HG03565 (cell line): ENCODE measurements around the gene PTP4A2.

Experiments
- ATAC-seq: cut with Tn5 transposase; IDR thresholded peaks from one replicate; pipeline ENCODE4 v1.9.1; 2021; ENCODE audit warnings: mild to moderate bottlenecking, moderate library complexity; ENCODE audit not compliant: unreplicated experiment

Gene PTP4A2

GRCh38 chr1:31938184-31938975 is at the start of gene PTP4A2:
Gene PTP4A2, minus strand, starts transcription at chr1:31938368. Its CDS starts 19,303 bp downstream, at chr1:31919065.
- peak; percentile 49 for ATAC-seq

DNA sequence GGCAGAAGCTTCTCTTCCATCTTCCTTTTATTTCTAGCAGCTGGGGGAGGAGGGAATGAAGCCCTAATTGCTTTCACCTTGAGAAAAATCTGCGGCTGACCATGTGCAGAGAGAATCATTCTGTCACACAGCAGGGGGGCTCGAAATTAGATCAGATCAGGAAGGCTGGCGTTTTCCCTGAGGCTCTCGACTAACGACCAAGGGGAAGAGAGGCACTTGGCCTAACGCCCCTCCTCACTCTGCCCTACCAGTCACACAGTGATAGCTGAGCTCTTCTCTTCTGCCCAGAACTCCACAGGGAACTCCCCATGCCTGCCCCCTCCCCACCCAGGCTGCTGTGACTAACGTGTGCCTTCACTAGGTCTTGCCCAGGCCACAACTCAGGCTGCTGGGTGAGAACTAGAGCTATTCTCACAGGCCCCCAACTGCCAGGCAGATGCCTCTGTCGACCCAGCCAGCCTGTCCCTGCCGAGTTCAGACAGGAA is 49.0 kb upstream of the PTP4A2 start:
- ATAC-seq: no peak

DNA sequence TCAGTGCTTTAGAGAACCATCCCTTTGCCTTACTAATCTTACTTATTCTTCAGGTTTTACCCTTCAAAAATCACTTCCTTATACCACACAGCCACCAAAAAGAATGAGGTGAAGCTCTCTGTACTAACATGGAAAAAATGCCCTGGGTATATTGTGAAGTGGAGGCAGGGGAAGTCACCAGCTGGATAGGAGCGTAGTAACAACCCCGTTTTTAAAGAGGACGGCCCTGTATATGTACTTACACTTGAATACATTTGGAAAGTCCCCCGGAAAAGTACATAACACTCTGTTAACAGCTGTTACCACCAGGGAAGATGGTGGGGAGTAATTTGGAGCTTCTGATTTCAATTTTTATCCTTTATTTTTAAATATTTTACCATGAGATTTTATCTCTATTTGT is 47.3 kb upstream of the PTP4A2 start:
- ATAC-seq: no peak

GRCh38 chr1:31984419-31985347 is 46.5 kb upstream of the PTP4A2 start:
- ATAC-seq: no peak

- no peak for ATAC-seq
Observed at GRCh38 chr1:31981972-31982371, 43.8 kb upstream of the PTP4A2 start.

DNA sequence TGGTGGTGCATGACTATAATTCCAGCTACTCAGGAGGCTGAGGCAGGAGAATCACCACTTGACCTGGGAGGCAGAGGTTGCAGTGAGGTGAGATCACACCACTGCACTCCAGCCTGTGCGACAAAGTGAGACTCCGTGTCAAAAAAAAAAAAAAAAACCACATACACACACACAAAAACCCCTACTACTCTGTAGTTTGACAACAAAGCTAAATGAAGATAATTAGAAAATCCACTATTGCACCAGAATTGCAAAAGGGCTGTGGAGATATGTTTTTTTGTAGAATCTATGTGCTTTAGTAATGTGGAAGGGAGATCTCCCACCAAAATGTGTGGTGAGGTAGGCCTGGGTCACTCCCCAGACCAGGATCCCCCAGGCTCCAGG is 43.3 kb upstream of the PTP4A2 start:
- no peak for ATAC-seq

- ATAC-seq: no peak
Observed at GRCh38 chr1:31980835-31981455, 42.8 kb upstream of the PTP4A2 start.

- no peak for ATAC-seq
Observed at GRCh38 chr1:31978843-31979400, 40.8 kb upstream of the PTP4A2 start.

DNA sequence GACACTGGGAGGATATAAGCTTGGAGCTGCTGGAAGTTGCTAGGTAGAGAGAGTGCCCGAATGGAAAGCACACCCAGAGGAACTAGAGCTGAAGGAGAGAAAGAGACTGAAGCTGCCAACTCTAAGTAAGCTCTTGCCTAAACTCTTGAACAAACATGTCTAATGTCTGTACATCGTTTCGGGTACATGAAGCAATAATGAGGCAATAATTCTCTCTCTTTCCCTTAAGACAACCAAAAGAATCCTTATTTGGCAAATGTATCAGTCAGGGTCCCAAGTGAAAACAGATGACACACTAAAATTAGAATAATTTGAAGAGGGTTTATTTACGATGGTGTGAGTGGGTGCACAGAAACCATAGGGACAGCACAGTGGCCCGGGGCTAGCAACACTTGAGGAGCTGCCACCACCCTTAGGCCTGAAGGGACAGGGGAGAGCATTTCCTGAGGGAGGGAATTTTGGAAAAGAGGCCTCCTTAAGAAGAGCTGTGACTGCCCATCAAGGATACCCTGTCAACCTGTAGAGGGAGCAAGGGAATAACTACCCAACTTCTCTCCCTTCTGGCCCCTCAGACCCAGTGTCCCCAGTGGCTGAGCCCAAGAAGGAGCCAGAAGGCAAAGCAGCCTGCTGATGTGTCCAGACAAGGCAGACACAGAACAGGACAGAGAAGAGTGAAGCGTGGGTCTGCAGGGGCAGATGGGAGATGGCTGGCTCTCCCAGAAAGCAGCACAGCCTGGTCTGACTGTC is 39.4 kb upstream of the PTP4A2 start:
- no peak for ATAC-seq

DNA sequence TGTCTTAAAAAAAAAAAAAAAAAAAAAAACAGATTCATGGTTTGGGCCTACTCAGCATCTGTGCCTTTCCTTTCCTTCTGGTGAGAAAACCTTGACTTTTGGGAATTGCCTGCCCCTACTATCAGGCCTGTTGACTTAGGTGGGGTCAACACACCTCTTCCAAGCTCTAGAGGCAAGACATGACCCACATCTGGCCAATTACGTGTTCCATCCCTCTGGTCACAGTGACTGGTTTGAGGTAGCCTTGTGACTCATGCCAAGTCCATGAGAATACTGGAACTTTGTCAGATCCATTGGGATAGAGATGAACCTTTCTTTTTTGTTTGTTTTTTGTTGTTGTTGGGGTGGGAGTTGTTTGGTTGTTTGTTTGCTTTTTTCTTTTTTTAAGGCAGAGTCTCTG is 38.2 kb upstream of the PTP4A2 start:
- no peak for ATAC-seq

- ATAC-seq: no peak
Observed at GRCh38 chr1:31970873-31971272, 32.7 kb upstream of the PTP4A2 start.

- no peak for ATAC-seq
Observed at GRCh38 chr1:31961536-31961935, 23.4 kb upstream of the PTP4A2 start.

DNA sequence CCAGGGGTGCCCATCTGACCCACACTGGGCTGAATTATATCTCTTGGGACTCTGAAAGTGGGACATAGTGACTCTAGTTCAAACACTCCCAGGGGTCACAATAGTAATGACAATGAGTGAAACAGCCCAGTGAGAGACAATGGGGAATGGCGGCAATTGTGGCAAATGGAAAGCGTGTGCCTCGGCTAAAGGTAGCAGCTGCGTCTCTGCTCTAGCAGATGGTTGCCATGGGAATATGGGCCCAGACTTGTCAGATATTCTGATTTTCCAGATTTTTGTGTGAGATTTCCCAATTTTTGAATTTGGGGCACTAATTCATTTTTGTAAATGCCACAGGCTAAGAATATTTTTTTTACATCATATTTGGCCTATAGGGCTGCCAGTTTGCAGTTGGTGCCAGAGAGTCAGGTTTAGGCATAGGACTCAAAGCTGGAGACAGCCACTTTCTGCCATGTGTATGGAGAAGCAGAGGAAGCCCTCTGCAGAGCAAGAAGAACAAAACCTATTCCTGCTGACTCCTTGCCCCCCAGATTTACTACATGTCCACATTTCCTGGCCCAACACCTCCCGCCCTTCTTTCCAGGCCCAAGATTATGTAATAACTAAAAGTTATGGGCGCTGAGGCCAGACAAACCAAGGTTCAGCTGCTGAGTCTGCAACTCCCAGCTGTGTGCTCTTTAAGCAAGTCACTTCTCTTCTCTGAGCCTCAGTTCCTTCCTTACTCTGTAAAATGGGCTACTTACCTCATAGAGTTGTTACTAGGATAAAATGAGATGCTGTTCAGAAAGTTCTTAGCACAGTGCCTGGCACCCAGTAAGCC is 21.6 kb upstream of the PTP4A2 start:
- ATAC-seq: no peak

DNA sequence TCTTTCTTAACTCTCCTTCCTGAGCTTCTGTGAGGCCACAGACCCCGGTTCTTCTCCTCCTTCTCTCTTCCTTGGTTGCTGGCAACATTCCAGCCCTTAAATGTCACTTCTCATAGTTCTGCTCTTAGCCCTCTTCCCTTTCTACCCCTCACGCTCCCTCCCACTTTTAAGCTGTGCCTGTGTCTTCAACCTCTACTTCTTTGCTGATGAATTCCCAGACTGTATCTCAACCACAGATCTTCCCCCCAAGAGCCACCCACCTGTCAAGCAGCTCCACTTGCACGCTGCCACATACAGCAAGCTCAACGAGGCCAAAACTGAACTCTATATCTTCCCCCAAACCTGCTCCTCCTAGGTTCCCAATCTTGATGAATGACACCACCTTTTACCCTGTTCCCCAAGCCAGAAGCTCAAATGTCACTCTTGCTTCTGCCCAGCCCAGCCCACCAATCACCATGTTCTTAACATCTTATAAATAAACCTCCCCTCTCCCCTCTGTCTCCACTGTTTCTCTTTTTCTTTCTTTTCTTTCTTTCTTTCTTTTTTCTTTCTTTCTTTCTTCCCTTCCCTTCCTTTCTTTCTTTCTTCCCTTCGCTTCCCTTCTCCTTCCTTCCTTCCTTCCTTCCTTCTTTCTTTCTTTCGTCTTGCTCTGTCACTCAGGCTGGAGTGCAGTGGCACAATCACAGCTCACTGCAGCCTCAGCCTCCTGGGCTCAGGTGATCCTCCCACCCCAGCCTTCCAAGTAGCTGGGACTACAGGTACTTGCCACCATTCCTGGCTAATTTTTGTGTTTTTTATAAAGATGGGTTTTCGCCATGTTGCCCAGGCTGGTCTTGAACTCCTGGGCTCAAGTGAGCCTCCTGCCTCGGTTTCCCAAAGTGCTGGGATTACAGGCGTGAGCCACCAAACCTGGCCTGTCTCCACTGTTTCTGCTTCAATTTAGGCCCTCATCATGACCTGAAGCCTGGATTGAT is 19.8 kb upstream of the PTP4A2 start:
- no peak for ATAC-seq

GRCh38 chr1:31955917-31956736 is 18.0 kb upstream of the PTP4A2 start:
- peak; percentile 78 for ATAC-seq

DNA sequence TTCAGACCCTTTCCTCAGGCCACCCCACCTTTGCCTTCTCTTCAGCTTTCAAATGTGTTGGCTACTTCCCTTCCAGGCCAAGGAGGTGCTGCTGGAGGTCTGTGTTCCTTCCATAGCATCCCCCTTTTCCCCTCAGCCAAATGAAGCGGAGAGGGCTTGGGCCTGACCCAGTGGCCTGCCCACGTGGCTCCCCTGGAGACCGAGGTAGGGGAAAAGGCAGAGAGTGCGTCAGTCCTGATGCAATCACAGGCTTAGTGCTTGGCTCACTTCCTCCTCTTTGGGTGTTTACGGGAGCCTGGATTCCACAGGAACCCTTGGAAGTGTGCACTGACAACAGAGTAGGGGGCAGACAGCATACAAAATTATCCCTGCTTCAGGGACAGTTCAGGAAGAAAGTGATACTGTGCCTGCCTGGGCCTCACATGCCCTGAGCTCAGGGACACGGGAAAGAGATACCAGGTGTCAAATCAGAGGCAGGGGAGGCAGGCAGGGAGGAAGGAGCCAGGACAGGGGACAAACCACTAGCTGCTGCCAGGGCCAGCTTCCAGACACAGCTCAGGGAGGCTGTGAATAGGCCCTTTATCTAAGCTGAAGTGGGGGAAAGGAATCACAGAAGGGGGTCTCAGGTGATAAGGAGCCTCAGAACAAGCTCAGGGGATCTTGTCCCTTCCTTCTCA is 16.6 kb upstream of the PTP4A2 start:
- no peak for ATAC-seq

DNA sequence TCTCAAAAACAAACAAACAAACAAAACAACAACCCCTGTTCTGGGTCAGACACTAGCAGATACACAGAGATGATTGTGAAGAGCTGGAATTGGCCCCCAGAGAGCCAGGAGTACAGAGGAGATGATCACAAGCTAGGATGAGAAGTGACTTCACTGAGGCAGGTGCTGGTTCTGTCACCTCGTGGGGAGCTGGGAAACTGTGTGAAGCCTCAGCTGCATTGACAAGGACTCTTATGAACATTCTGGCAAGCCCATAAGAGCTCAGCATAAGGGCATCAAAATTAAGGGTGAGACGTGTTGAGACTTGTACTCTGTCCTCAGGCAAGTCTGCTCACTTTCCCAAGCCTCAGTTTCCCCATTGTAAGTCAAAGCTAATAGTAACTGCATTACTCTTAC is 14.7 kb upstream of the PTP4A2 start:
- ATAC-seq: no peak
